ENCODE data around the gene VANGL2. TPM values are rescaled to one million over a fixed set of nuclear protein-coding genes. Genes with fewer than 3 reads are reported as not detected.

Gene VANGL2
- total RNA-seq, 1 donor from 2014 or later = 17.0 TPM

DNA sequence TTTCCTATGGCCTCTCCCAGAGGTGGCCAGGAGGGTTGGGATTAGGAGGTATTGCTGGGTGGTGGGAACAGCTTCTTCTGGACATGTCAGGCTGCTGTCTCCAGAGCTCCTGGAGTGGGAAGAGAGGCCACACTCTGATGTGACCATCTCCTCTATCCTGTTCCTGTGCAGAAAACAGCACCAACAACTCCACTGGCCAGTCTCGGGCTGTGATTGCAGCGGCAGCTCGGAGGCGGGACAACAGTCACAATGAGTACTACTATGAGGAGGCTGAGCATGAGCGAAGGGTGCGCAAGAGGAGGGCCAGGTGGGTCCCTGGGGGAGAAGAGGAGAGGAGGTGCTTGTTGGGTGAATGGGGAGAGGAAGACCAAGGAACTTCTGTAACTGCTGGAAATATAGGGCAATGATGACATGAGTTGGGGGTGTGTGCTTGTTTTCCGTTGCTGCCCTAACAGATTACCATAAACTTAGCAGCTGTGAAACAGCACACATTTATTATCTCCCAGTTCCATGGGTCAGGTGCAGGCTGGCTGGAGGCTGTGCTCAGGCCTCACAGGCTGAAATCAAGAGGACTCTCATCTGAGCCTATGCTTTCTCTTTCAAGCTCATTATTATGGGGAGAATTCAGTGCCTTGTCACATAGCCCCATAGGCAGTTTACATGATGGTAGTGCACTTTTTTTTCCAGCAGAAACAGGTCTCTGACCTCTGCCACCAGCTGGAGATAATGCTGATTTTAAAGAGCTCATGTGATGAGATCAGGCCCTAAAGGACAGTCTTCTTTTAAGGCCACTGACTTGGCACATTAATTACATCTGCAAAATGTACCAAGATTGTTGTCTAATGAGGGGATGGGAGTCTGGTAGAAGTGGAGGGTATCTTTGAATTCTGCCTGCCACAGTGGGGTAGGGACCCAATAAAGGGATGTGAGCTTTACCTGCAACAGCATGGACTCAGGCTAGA is 20.8 kb downstream of the VANGL2 start:
- no peak for DNase-seq (ENCODE audit: low read depth)
- no peaks in the 10 kb centered on the region for H3K36me3 ChIP-seq (ENCODE audit: control insufficient read depth, insufficient read depth, low read length)
- no peaks in the 10 kb centered on the region for H3K27me3 ChIP-seq (ENCODE audit: control insufficient read depth, insufficient read depth, low read length)
- TF ChIP-seq, protein P1, sequence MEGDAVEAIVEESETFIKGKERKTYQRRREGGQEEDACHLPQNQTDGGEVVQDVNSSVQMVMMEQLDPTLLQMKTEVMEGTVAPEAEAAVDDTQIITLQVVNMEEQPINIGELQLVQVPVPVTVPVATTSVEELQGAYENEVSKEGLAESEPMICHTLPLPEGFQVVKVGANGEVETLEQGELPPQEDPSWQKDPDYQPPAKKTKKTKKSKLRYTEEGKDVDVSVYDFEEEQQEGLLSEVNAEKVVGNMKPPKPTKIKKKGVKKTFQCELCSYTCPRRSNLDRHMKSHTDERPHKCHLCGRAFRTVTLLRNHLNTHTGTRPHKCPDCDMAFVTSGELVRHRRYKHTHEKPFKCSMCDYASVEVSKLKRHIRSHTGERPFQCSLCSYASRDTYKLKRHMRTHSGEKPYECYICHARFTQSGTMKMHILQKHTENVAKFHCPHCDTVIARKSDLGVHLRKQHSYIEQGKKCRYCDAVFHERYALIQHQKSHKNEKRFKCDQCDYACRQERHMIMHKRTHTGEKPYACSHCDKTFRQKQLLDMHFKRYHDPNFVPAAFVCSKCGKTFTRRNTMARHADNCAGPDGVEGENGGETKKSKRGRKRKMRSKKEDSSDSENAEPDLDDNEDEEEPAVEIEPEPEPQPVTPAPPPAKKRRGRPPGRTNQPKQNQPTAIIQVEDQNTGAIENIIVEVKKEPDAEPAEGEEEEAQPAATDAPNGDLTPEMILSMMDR (IDR thresholded peaks at IDR 0.05; ENCODE audit: insufficient read depth, low read length, poor library complexity, severe bottlenecking) = no peak
- H3K4me3 ChIP-seq (ENCODE audit: low read depth, low read length) = no peak overlapping the region

GRCh38 chr1:160421881-160422280 is 21.5 kb downstream of the VANGL2 start:
- no peaks in the 10 kb centered on the region for H3K27me3 ChIP-seq (ENCODE audit: control insufficient read depth, insufficient read depth, low read length)
- H3K36me3 ChIP-seq (ENCODE audit: control insufficient read depth, insufficient read depth, low read length) = no peaks in the 10 kb centered on the region
- DNase-seq (ENCODE audit: low read depth) = no peak
- TF ChIP-seq, protein P1 (IDR thresholded peaks at IDR 0.05; ENCODE audit: insufficient read depth, low read length, poor library complexity, severe bottlenecking) = no peak
- H3K4me3 ChIP-seq (ENCODE audit: low read depth, low read length) = no peak overlapping the region

DNA sequence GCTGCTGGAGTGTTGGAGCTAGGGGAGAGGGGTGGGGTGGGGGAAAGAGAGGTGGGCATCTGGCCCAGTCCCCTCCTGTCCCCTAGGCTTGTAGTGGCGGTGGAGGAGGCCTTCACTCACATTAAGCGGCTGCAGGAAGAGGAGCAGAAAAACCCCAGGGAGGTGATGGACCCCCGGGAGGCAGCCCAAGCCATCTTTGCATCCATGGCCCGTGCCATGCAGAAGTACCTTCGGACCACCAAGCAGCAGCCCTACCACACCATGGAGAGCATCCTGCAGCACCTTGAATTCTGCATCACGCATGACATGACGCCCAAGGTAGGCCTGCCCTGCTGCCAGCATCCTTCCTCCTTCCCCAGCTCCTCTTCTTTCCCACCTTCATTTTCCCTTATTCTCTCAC is 23.6 kb downstream of the VANGL2 start:
- no peak overlapping the region for H3K4me3 ChIP-seq (ENCODE audit: low read depth, low read length)
- TF ChIP-seq, protein P1 (IDR thresholded peaks at IDR 0.05; ENCODE audit: insufficient read depth, low read length, poor library complexity, severe bottlenecking) = no peak
- no peaks in the 10 kb centered on the region for H3K27me3 ChIP-seq (ENCODE audit: control insufficient read depth, insufficient read depth, low read length)
- H3K36me3 ChIP-seq (ENCODE audit: control insufficient read depth, insufficient read depth, low read length) = no peaks in the 10 kb centered on the region
- DNase-seq (ENCODE audit: low read depth) = no peak

GRCh38 chr1:160425847-160426246 is 25.5 kb downstream of the VANGL2 start:
- no peaks in the 10 kb centered on the region for H3K27me3 ChIP-seq (ENCODE audit: control insufficient read depth, insufficient read depth, low read length)
- DNase-seq (ENCODE audit: low read depth) = no peak
- TF ChIP-seq, protein P1 (IDR thresholded peaks at IDR 0.05; ENCODE audit: insufficient read depth, low read length, poor library complexity, severe bottlenecking) = no peak
- H3K4me3 ChIP-seq (ENCODE audit: low read depth, low read length) = no peak overlapping the region
- no peaks in the 10 kb centered on the region for H3K36me3 ChIP-seq (ENCODE audit: control insufficient read depth, insufficient read depth, low read length)

GRCh38 chr1:160427625-160428024 is 27.3 kb downstream of the VANGL2 start:
- Histone ChIP-seq H3K27me3 (ENCODE audit: control insufficient read depth, insufficient read depth, low read length) (no peaks in the 10 kb centered on the region), H3K36me3 (ENCODE audit: control insufficient read depth, insufficient read depth, low read length) (no peaks in the 10 kb centered on the region), H3K4me3 (ENCODE audit: low read depth, low read length) (no peak overlapping the region)
- TF ChIP-seq, protein P1 (IDR thresholded peaks at IDR 0.05; ENCODE audit: insufficient read depth, low read length, poor library complexity, severe bottlenecking) = no peak
- no peak for DNase-seq (ENCODE audit: low read depth)

Measured in kidney epithelial cell (primary cell).